PFSK-1 (cell line): ENCODE measurements around the gene EDC3.

Experiments used
- FOXP2 ChIP-seq: optimal IDR thresholded peaks from 2 replicates; pipeline ENCODE3; 2011; ENCODE audit warnings: borderline replicate concordance, control low read depth, inconsistent platforms; ENCODE audit not compliant: insufficient read depth; ENCODE audit errors: extremely low read length, extremely low read depth
- POLR2AphosphoS5 ChIP-seq: IDR thresholded peaks from 2 replicates; pipeline ENCODE4 v1.6.1; 2012; ENCODE audit warnings: low read depth, mild to moderate bottlenecking, control low read depth, low read length, moderate library complexity
- SIN3A ChIP-seq: IDR thresholded peaks from 2 replicates; pipeline ENCODE4 v1.6.1; 2012; ENCODE audit warnings: mild to moderate bottlenecking, low read length, moderate library complexity, borderline replicate concordance; ENCODE audit not compliant: insufficient read depth
- TAF1 ChIP-seq: IDR thresholded peaks from 2 replicates; pipeline ENCODE4 v1.6.1; 2012; ENCODE audit warnings: low read length, control low read depth, borderline replicate concordance; ENCODE audit not compliant: insufficient read depth
- TF ChIP-seq, protein P1 (sequence below), 2 experiments: IDR thresholded peaks; 2 replicates each; pipeline versions ENCODE4 v1.6.1 to v1.8.0; 2011 to 2012; ENCODE audit warnings: low read depth in 2 of 2, low read length in 2 of 2, control low read depth in 1 of 2, inconsistent platforms in 1 of 2, mild to moderate bottlenecking in 1 of 2, moderate library complexity in 1 of 2; ENCODE audit not compliant: insufficient read depth in 1 of 2

The EDC3 gene

GRCh38 chr15:74709011-74709410 is 13.2 kb upstream of the EDC3 start:
- TF ChIP-seq POLR2AphosphoS5 (no peak), SIN3A (no peak), TAF1 (no peak), FOXP2 (no peak)
- TF ChIP-seq, protein P1, sequence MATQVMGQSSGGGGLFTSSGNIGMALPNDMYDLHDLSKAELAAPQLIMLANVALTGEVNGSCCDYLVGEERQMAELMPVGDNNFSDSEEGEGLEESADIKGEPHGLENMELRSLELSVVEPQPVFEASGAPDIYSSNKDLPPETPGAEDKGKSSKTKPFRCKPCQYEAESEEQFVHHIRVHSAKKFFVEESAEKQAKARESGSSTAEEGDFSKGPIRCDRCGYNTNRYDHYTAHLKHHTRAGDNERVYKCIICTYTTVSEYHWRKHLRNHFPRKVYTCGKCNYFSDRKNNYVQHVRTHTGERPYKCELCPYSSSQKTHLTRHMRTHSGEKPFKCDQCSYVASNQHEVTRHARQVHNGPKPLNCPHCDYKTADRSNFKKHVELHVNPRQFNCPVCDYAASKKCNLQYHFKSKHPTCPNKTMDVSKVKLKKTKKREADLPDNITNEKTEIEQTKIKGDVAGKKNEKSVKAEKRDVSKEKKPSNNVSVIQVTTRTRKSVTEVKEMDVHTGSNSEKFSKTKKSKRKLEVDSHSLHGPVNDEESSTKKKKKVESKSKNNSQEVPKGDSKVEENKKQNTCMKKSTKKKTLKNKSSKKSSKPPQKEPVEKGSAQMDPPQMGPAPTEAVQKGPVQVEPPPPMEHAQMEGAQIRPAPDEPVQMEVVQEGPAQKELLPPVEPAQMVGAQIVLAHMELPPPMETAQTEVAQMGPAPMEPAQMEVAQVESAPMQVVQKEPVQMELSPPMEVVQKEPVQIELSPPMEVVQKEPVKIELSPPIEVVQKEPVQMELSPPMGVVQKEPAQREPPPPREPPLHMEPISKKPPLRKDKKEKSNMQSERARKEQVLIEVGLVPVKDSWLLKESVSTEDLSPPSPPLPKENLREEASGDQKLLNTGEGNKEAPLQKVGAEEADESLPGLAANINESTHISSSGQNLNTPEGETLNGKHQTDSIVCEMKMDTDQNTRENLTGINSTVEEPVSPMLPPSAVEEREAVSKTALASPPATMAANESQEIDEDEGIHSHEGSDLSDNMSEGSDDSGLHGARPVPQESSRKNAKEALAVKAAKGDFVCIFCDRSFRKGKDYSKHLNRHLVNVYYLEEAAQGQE (IDR thresholded peaks at IDR 0.05; ENCODE audit: insufficient read depth in 1 of 2, low read depth in 2 of 2, low read length in 2 of 2), result no peak

DNA sequence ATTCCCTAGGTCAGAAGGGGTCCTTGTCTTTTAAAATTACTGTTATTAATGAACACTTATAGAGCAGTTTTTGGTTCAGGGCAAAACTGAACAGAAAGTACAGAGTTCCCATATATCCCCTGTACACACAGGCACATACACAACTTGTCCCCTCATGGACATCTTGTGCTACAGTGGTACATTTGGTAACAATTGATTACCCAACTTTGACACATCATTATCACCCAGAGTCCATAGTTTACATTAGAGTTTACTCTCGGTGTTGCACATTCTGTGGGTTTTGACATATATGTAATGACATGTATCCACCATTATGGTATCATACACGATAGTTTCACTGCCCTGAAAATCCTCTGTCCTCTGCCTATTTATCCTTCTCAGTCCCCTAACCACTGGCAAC is 984 bp upstream of the EDC3 start:
- no peak for TF ChIP-seq POLR2AphosphoS5
- no peak for TF ChIP-seq TAF1
- TF ChIP-seq FOXP2, result no peak
- no peak for TF ChIP-seq SIN3A
- TF ChIP-seq, protein P1 (IDR thresholded peaks at IDR 0.05; ENCODE audit: insufficient read depth in 1 of 2, low read depth in 2 of 2, low read length in 2 of 2), result no peak

- no peak; the same call in 1 of the 2 replicates for TF ChIP-seq TAF1
Measured at GRCh38 chr15:74696398-74696729, 540 bp upstream of the EDC3 start.

GRCh38 chr15:74692327-74692726 is 3.5 kb downstream of the EDC3 start:
- TF ChIP-seq FOXP2, result no peak
- no peak for TF ChIP-seq SIN3A
- TF ChIP-seq, protein P1 (IDR thresholded peaks at IDR 0.05; ENCODE audit: insufficient read depth in 1 of 2, low read depth in 2 of 2, low read length in 2 of 2), result no peak
- TF ChIP-seq TAF1, result no peak
- no peak for TF ChIP-seq POLR2AphosphoS5

DNA sequence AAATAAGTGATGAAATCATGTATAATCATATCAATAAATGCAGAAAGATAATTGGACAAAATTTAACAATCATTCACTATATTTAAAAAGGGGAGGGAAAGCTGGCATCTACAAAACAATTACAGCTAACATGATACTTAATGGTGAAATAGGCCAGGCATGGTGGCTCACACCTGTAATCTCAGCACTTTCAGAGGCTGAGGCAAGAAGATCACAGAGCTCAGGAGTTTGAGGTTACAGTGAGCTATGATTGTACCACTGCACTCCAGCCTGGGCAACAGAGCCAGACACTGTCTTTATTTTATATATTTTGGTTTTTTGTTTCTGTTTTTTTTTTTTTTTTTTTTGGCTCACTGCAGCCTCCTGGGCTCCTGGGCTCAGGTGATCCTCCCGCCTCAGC is 12.1 kb downstream of the EDC3 start:
- TF ChIP-seq FOXP2 (no peak), POLR2AphosphoS5 (no peak), SIN3A (no peak), TAF1 (no peak)
- TF ChIP-seq, protein P1 (IDR thresholded peaks at IDR 0.05; ENCODE audit: insufficient read depth in 1 of 2, low read depth in 2 of 2, low read length in 2 of 2), result no peak
